H1 (cell line): ENCODE results near the gene MRPL34. TPM values are rescaled to one million over a fixed set of nuclear protein-coding genes. Genes with fewer than 3 reads are reported as not detected.

Experiments
- CTCF ChIA-PET: fragments of 300-600 bp; sonication (Branson Sonifier 250); formaldehyde crosslinking; loops from one replicate; lab custom pipeline; 2021; ENCODE audit not compliant: partially characterized antibody; lab: Charles Lee
- POLR2A ChIA-PET: fragments of 300-600 bp; sonication (Branson Sonifier 250); formaldehyde crosslinking; loops from one replicate; lab custom pipeline; 2021; ENCODE audit warnings: inconsistent platforms; ENCODE audit not compliant: partially characterized antibody; lab: Charles Lee
- DNase-seq, 2 experiments: peaks; one replicate each; pipeline versions ENCODE4 v3.0.0 to v3.0.0-alpha.2; 2010 to 2022; ENCODE audit warnings: low spot score in 2 of 2, low read depth in 1 of 2, mixed read lengths in 1 of 2
- FAIRE-seq: peaks from 2 replicates; lab custom pipeline; 2011; peaks lifted over from hg19 to GRCh38; lab: Jason Lieb, UNC
- H2AFZ ChIP-seq: 2 replicates; pipeline ENCODE4 v1.8.1; 2012; ENCODE audit warnings: low read length, inconsistent platforms
- H2AK5ac ChIP-seq: 2 replicates; pipeline ENCODE4 v1.6.1; 2013; ENCODE audit warnings: low read depth, low read length
- H2BK120ac ChIP-seq: replicated peaks from 2 replicates; pipeline ENCODE3; 2013; ENCODE audit warnings: low read depth, low read length, inconsistent platforms
- H2BK12ac ChIP-seq: 2 replicates; pipeline ENCODE4 v1.6.1; 2013; ENCODE audit warnings: low read depth, low read length
- H2BK15ac ChIP-seq: 2 replicates; pipeline ENCODE4 v1.6.1; 2013; ENCODE audit warnings: low read length
- H2BK20ac ChIP-seq: 2 replicates; pipeline ENCODE4 v1.6.1; 2013; ENCODE audit warnings: low read length
- H2BK5ac ChIP-seq: 2 replicates; pipeline ENCODE4 v1.6.1; 2013; ENCODE audit warnings: low read depth, low read length
- H3K14ac ChIP-seq: 2 replicates; pipeline ENCODE4 v1.6.1; 2013; ENCODE audit warnings: inconsistent platforms; ENCODE audit not compliant: insufficient read length
- H3K18ac ChIP-seq: 2 replicates; pipeline ENCODE4 v1.6.1; 2013; ENCODE audit warnings: low read length; ENCODE audit errors: extremely low read depth
- H3K23ac ChIP-seq: 2 replicates; pipeline ENCODE4 v1.6.1; 2013; ENCODE audit warnings: inconsistent platforms; ENCODE audit not compliant: insufficient read length
- H3K23me2 ChIP-seq: 2 replicates; pipeline ENCODE4 v1.6.1; 2013; ENCODE audit warnings: low read depth, low read length
- H3K27ac ChIP-seq: 2 replicates; pipeline ENCODE4 v1.6.1; 2011; ENCODE audit warnings: low read depth, low read length, inconsistent platforms
- H3K27me3 ChIP-seq, 4 experiments: replicated peaks in 1 of 4; 1 replicate in 1 of 4; 2 replicates in 3 of 4; pipeline versions ENCODE4 v1.6.1 to v1.8.1; 2011 to 2013; ENCODE audit warnings: low read length in 3 of 4, mild to moderate bottlenecking in 3 of 4, inconsistent platforms in 2 of 4, mixed read lengths in 2 of 4, moderate library complexity in 1 of 4; ENCODE audit not compliant: control insufficient read depth in 3 of 4, insufficient read depth in 3 of 4; ENCODE audit errors: extremely low read depth in 1 of 4
- H3K36me3 ChIP-seq, 4 experiments: 2 replicates each; pipeline versions ENCODE4 v1.6.1 to v1.8.1; 2011 to 2013; ENCODE audit warnings: mild to moderate bottlenecking in 4 of 4, low read length in 3 of 4, moderate library complexity in 2 of 4, control low read depth in 1 of 4, inconsistent platforms in 1 of 4; ENCODE audit not compliant: insufficient read depth in 4 of 4, control insufficient read depth in 2 of 4
- H3K4ac ChIP-seq: replicated peaks from 2 replicates; pipeline ENCODE3; 2013; ENCODE audit warnings: low read length, low read depth, mixed read lengths, inconsistent platforms; ENCODE audit not compliant: insufficient read length
- H3K4me1 ChIP-seq, 4 experiments: replicated peaks in 1 of 4; 1 replicate in 1 of 4; 2 replicates in 3 of 4; pipeline versions ENCODE4 v1.6.1 to v1.8.1; 2011 to 2013; ENCODE audit warnings: low read length in 3 of 4, inconsistent platforms in 2 of 4, mixed read lengths in 1 of 4; ENCODE audit not compliant: insufficient read depth in 4 of 4, control insufficient read depth in 3 of 4
- H3K4me2 ChIP-seq, 2 experiments: 2 replicates each; pipeline versions ENCODE4 v1.6.1 to v1.8.1; 2011 to 2013; ENCODE audit warnings: low read depth in 2 of 2, low read length in 2 of 2, control low read depth in 1 of 2, inconsistent platforms in 1 of 2, mild to moderate bottlenecking in 1 of 2; ENCODE audit not compliant: insufficient read depth in 1 of 2
- H3K4me3 ChIP-seq, 4 experiments: fragments of 200-600, 300-600 bp in 1 of 4; sonication (generic), shearing (Covaris generic), sonication (Bioruptor Twin) in 1 of 4; 2 replicates each; pipeline versions ENCODE4 v1.5.1 to v1.8.1; 2011 to 2016; ENCODE audit warnings: low read length in 4 of 4, low read depth in 3 of 4, control low read depth in 2 of 4, inconsistent platforms in 2 of 4, mild to moderate bottlenecking in 2 of 4, mixed read lengths in 1 of 4, moderate library complexity in 1 of 4; ENCODE audit not compliant: insufficient read depth in 2 of 4; ENCODE audit errors: extremely low read depth in 1 of 4
- H3K56ac ChIP-seq: replicated peaks from 2 replicates; pipeline ENCODE3; 2013; ENCODE audit warnings: low read depth, mild to moderate bottlenecking, mixed read lengths, low read length, inconsistent platforms; ENCODE audit not compliant: insufficient read length
- H3K79me1 ChIP-seq: 2 replicates; pipeline ENCODE4 v1.6.1; 2013; ENCODE audit warnings: low read depth, low read length, control low read depth
- H3K79me2 ChIP-seq, 2 experiments: 2 replicates each; pipeline versions ENCODE4 v1.6.1 to v1.8.1; 2012 to 2013; ENCODE audit warnings: low read length in 2 of 2, mild to moderate bottlenecking in 2 of 2, inconsistent platforms in 1 of 2; ENCODE audit not compliant: insufficient read depth in 2 of 2, control insufficient read depth in 1 of 2
- H3K9ac ChIP-seq, 4 experiments: replicated peaks in 1 of 4; 1 replicate in 1 of 4; 2 replicates in 3 of 4; pipeline versions ENCODE4 v1.6.1 to v1.8.1; 2011 to 2013; ENCODE audit warnings: low read depth in 3 of 4, low read length in 3 of 4, control low read depth in 2 of 4, mild to moderate bottlenecking in 2 of 4, moderate library complexity in 2 of 4, inconsistent platforms in 1 of 4; ENCODE audit errors: extremely low read depth in 1 of 4
- H3K9me3 ChIP-seq, 2 experiments: 2 replicates each; pipeline versions ENCODE4 v1.6.1 to v1.8.1; 2012 to 2013; ENCODE audit warnings: mild to moderate bottlenecking in 2 of 2, moderate library complexity in 2 of 2, control low read depth in 1 of 2, inconsistent platforms in 1 of 2, low read depth in 1 of 2, low read length in 1 of 2, mixed read lengths in 1 of 2; ENCODE audit not compliant: insufficient read depth in 2 of 2
- H4K20me1 ChIP-seq, 2 experiments: replicated peaks in 1 of 2; 2 replicates each; pipeline versions ENCODE3 to v1.8.1; 2011 to 2013; ENCODE audit warnings: inconsistent platforms in 2 of 2, low read length in 2 of 2, mild to moderate bottlenecking in 1 of 2; ENCODE audit not compliant: insufficient read depth in 2 of 2, control insufficient read depth in 1 of 2
- H4K5ac ChIP-seq: 2 replicates; pipeline ENCODE4 v1.6.1; 2013; ENCODE audit warnings: low read length, low read depth, mixed read lengths, inconsistent platforms; ENCODE audit not compliant: insufficient read length
- H4K8ac ChIP-seq: 2 replicates; pipeline ENCODE4 v1.8.0; 2013; ENCODE audit warnings: mild to moderate bottlenecking, moderate library complexity, low read length, inconsistent platforms; ENCODE audit not compliant: insufficient read depth; ENCODE audit errors: extremely low read depth
- H4K91ac ChIP-seq: replicated peaks from 2 replicates; pipeline ENCODE3; 2013; ENCODE audit warnings: low read length, mixed read lengths, inconsistent platforms; ENCODE audit not compliant: insufficient read length
- BRCA1 ChIP-seq: IDR thresholded peaks from 2 replicates; pipeline ENCODE4 v1.6.1; 2012; ENCODE audit warnings: low read depth, low read length, improper control_type of control experiment
- FOSL1 ChIP-seq: IDR thresholded peaks from 2 replicates; pipeline ENCODE4 v1.6.1; 2011; ENCODE audit warnings: mild to moderate bottlenecking, low read depth, low read length, moderate library complexity; ENCODE audit not compliant: insufficient read depth
- MAFK ChIP-seq: IDR thresholded peaks from 2 replicates; pipeline ENCODE4 v1.6.1; 2012; ENCODE audit warnings: low read depth, mild to moderate bottlenecking, improper control_type of control experiment, low read length
- NANOG ChIP-seq: IDR thresholded peaks from 2 replicates; pipeline ENCODE4 v1.6.1; 2011; ENCODE audit warnings: low read length, low read depth, mild to moderate bottlenecking, inconsistent platforms; ENCODE audit not compliant: insufficient read depth, poor library complexity, severe bottlenecking
- SIN3A ChIP-seq, 2 experiments: IDR thresholded peaks in 1 of 2; conservative IDR thresholded peaks in 1 of 2; 2 replicates each; pipeline ENCODE4 v1.6.1; 2011 to 2012; ENCODE audit warnings: low read length in 2 of 2, improper control_type of control experiment in 1 of 2, low read depth in 1 of 2, mild to moderate bottlenecking in 1 of 2
- TBP ChIP-seq: IDR thresholded peaks from 2 replicates; pipeline ENCODE4 v1.6.1; 2011; ENCODE audit warnings: low read depth, low read length, improper control_type of control experiment
- TCF12 ChIP-seq: IDR thresholded peaks from 2 replicates; pipeline ENCODE4 v1.6.1; 2011; ENCODE audit warnings: low read depth, mild to moderate bottlenecking, low read length
- WGBS, 2 experiments: shearing (Covaris generic) in 1 of 2; methylation state at CpG; one replicate each; pipeline versions ENCODE4 v1.1.6 to v1.1.7; 2013 to 2015; ENCODE audit warnings: low lambda C conversion rate in 2 of 2, mixed read lengths in 2 of 2, inconsistent platforms in 1 of 2, low coverage in 1 of 2, missing lambda C conversion rate in 1 of 2; ENCODE audit not compliant: insufficient replicate concordance in 2 of 2, insufficient coverage in 1 of 2, insufficient read length in 1 of 2; ENCODE audit errors: extremely low coverage in 1 of 2, missing lambda C conversion rate in 1 of 2; 5-methylcytosine and 5-hydroxymethylcytosine counted together
- polyA plus RNA-seq, 7 experiments: library from polyadenylated mRNA; depleted of rRNA in 3 of 7; stranded (reverse) in 5 of 7; unstranded in 2 of 7; fragments of >200 nt in 5 of 7; fragments of 200-250 nt in 2 of 7; gene quantifications; 1 replicate in 5 of 7; 2 replicates in 1 of 7; 4 replicates in 1 of 7; pipeline versions ENCODE4 v1.2.1 to v1.2.3, GENCODE V29; 2011 to 2013; ENCODE audit warnings: missing spikeins in 2 of 7, mixed read lengths in 2 of 7
- total RNA-seq: library from RNA; stranded (reverse); fragmentation: NEBNext Ultra II Directional; extraction: Animal tissue kit (Norgen Biotek cat#: 25700); gene quantifications from 2 replicates; pipeline ENCODE4 v1.2.1, GENCODE V29; 2021

The MRPL34 gene
- total and polyA plus RNA-seq, 2 of the 8 experiments (the other 6 are each of a cell fraction or from before 2014, with no cell fraction given) = 91.9 to 99.6 TPM

GRCh38 chr19:17307876-17308377 is 2.3 kb downstream of the MRPL34 start:
- Histone ChIP-seq H4K91ac (no peak overlapping the region), H2BK20ac (no peak overlapping the region), H2BK15ac (0 out of 2 replicates have a peak overlapping the region, but pooled peaks have one; percentile 46), H3K27ac (no peak overlapping the region), H2BK5ac (no peak overlapping the region), H3K4me3 (no peak overlapping the region), H3K23ac (no peak overlapping the region), H3K27me3 (no peaks in the 10 kb centered on the region), H2AFZ (no peak overlapping the region), H3K79me2 (peaks cover 8 to 36% of the 10 kb centered on the region in 2 experiments; a peak in 3 of 4 replicates), H2BK120ac (no peak overlapping the region), H3K23me2 (peaks cover 9% of the 10 kb centered on the region), H4K5ac (no peak overlapping the region), H3K4me2 (no peak overlapping the region), H4K8ac (no peak overlapping the region), H3K14ac (no peak overlapping the region), H3K36me3 (no peaks in the 10 kb centered on the region; a peak in 2 of 8 replicates), H3K18ac (no peak overlapping the region), H2AK5ac (no peak overlapping the region), H3K9me3 (no peaks in the 10 kb centered on the region), H3K9ac (no peak overlapping the region), H3K56ac (no peak overlapping the region), H4K20me1 (peaks cover 0 to 12% of the 10 kb centered on the region in 2 experiments), H3K79me1 (peaks cover 16% of the 10 kb centered on the region), H3K4me1 (peaks cover 12 to 24% (median 15%) of the 10 kb centered on the region in 4 experiments), H2BK12ac (no peak overlapping the region; the same call in 1 of the 2 replicates), H3K4ac (no peak overlapping the region)
- CTCF ChIA-PET = interaction anchor here (1.5 to 2.5 kb wide), 7 partner anchors 15 to 93 kb away, joined by 3 to 13 read pairs (median 9); partner anchors contain the start of genes ANO8 and USE1
- POLR2A ChIA-PET = interaction anchor here (1.2 to 18.5 kb wide), 5 partner anchors 17 to 93 kb away, joined by 3 to 329 read pairs (median 10); partner anchors contain the start of genes ANO8, BABAM1 and USE1
- WGBS, 2 experiments = 85% methylated on average over 7 of the region's 8 CpGs; no CpG with 5 or more reads in 1 of the 2 experiments
- no peak for FAIRE-seq
- no peak for DNase-seq
- TF ChIP-seq TBP (no peak), FOSL1 (no peak), BRCA1 (no peak), TCF12 (no peak), NANOG (no peak), SIN3A (conservative IDR thresholded peaks at IDR 0.05 in 1 of 2, IDR thresholded peaks at IDR 0.05 in 1 of 2; ENCODE audit: low read depth in 1 of 2, low read length in 2 of 2) (no peak), MAFK (no peak)
